NT2/D1 (cell line): ENCODE data around the gene NR3C2.
"Not testable (repeated sequence)": the region's sequence is repeated elsewhere in the genome, so short reads cannot be mapped to it uniquely, and the experiment has no call there.

Experiments
- DNase-seq: peaks from one replicate; pipeline ENCODE4 v3.0.0-alpha.2; 2011; ENCODE audit warnings: low read depth, low spot score
- H3K27me3 ChIP-seq: 2 replicates; pipeline ENCODE4 v1.6.0; 2011; ENCODE audit warnings: mild to moderate bottlenecking; ENCODE audit not compliant: insufficient read length, insufficient read depth
- H3K36me3 ChIP-seq: 2 replicates; pipeline ENCODE4 v1.6.1; 2011; ENCODE audit warnings: mild to moderate bottlenecking, low read length, mixed read lengths; ENCODE audit not compliant: insufficient read depth, insufficient read length
- H3K4me1 ChIP-seq: 2 replicates; pipeline ENCODE4 v1.5.1; 2011; ENCODE audit not compliant: insufficient read depth, insufficient read length
- H3K4me3 ChIP-seq: 2 replicates; pipeline ENCODE4 v1.5.1; 2011; ENCODE audit warnings: low read depth; ENCODE audit not compliant: insufficient read length
- H3K9ac ChIP-seq: 2 replicates; pipeline ENCODE4 v1.6.0; 2011; ENCODE audit warnings: low read depth; ENCODE audit not compliant: insufficient read length
- H3K9me3 ChIP-seq: 2 replicates; pipeline ENCODE4 v1.5.1; 2011; ENCODE audit warnings: mild to moderate bottlenecking, low read length; ENCODE audit not compliant: insufficient read depth
- SUZ12 ChIP-seq: IDR thresholded peaks from 2 replicates; pipeline ENCODE4 v1.6.1; 2011; ENCODE audit not compliant: insufficient read length, insufficient read depth; ENCODE audit errors: extremely low read depth
- YY1 ChIP-seq: IDR thresholded peaks from 2 replicates; pipeline ENCODE4 v1.6.1; 2011; ENCODE audit not compliant: insufficient read length, insufficient read depth
- ZNF274 ChIP-seq: IDR thresholded peaks from 2 replicates; pipeline ENCODE4 v1.6.1; 2011; ENCODE audit warnings: mild to moderate bottlenecking, low read depth, low read length

NR3C2 gene

DNA sequence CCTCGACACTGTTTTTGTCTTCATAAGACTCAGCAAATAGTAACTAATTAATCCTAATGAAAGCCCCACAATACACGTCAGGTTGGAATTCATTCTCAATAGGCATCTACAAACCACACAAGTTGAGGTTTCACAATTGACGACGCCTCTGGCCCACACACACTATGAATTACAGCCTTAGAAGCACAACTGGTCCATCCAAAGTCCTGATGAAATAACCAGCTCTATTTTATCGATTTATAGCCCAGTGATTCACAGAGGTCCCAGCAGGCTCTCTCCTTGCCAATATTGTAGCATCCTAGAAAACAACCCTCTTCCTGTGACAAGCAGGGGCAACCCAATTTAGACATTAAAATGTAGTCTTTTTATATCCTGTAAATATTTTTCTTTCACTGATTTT lies 112.1 kb downstream of the NR3C2 start:
- Histone ChIP-seq H3K9me3 (no peaks in the 10 kb centered on the region), H3K27me3 (no peaks in the 10 kb centered on the region), H3K36me3 (no peaks in the 10 kb centered on the region), H3K9ac (no peak overlapping the region), H3K4me1 (no peaks in the 10 kb centered on the region), H3K4me3 (no peak overlapping the region)
- TF ChIP-seq ZNF274 (no peak), YY1 (no peak), SUZ12 (no peak)
- no peak for DNase-seq

- H3K4me1 ChIP-seq, result no peaks in the 10 kb centered on the region
- no peak for DNase-seq
- H3K9me3 ChIP-seq, result no peaks in the 10 kb centered on the region
- no peaks in the 10 kb centered on the region for H3K36me3 ChIP-seq
- H3K27me3 ChIP-seq, result no peaks in the 10 kb centered on the region
- H3K9ac ChIP-seq, result no peak overlapping the region
- TF ChIP-seq YY1 (no peak), ZNF274 (no peak), SUZ12 (no peak)
- no peak overlapping the region for H3K4me3 ChIP-seq
Observed at GRCh38 chr4:148329751-148330150, 112.5 kb downstream of the NR3C2 start.

- Histone ChIP-seq H3K9me3 (no peaks in the 10 kb centered on the region), H3K4me3 (no peak overlapping the region), H3K9ac (no peak overlapping the region), H3K36me3 (no peaks in the 10 kb centered on the region), H3K4me1 (no peaks in the 10 kb centered on the region), H3K27me3 (no peaks in the 10 kb centered on the region)
- TF ChIP-seq ZNF274 (no peak), SUZ12 (no peak), YY1 (no peak)
- DNase-seq, result no peak
Observed at GRCh38 chr4:148327683-148328082, 114.5 kb downstream of the NR3C2 start.

- peak overlapping the region; percentile 64 for H3K9ac ChIP-seq
- H3K9me3 ChIP-seq, DNase-seq, H3K27me3 ChIP-seq, H3K36me3 ChIP-seq, H3K4me1 ChIP-seq: not testable (repeated sequence)
- peak overlapping the region; percentile 24 for H3K4me3 ChIP-seq
Observed at GRCh38 chr4:148323316-148323715, 118.9 kb downstream of the NR3C2 start.

DNA sequence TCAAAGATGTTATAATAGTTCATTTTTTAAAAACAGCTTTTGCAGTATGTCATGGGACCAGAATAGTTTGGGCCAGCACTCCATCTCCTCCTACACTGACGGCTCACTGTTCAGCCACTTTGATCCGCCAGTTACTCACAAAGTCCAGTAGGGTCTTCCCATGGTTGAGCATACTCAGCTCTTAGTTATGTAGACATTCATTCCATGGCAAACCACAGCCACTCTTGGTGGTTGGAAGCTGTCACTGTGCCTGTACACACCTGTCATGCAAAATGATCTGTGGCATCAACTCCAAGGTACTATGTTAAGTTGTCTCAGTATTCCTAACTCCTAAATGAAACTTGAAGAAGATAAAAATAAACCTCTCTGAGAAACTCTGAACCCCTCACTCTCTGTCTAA lies 127.2 kb downstream of the NR3C2 start:
- Histone ChIP-seq H3K27me3 (no peaks in the 10 kb centered on the region), H3K4me3 (no peak overlapping the region), H3K36me3 (no peaks in the 10 kb centered on the region), H3K9me3 (no peaks in the 10 kb centered on the region), H3K9ac (no peak overlapping the region), H3K4me1 (no peaks in the 10 kb centered on the region)
- TF ChIP-seq YY1, result no peak
- TF ChIP-seq SUZ12, result no peak
- TF ChIP-seq ZNF274, result no peak
- DNase-seq, result no peak

DNA sequence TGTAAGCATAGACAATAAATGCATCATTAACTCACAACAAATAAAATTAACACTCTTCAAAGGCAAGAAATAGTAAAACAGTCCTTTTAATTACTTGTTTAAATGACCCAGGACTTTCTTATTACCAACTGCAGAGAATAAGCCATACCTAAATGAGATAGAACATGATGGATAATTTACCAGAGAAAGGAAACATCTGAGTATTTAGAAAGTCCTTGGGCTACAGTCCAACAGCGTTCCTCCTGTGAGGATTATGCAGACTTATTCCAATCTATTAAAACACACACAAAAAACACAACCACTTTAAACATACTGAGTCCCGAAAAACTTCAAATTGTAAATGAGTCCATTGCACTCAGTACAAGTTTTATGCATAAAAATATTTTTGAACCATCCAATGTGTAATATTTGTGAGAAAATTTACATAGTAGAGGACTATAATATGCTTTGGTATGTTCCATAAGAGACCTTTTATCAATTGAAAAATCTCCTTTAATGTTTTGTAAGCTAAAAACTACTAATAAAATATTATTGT lies 129.2 kb downstream of the NR3C2 start:
- TF ChIP-seq ZNF274 (no peak), SUZ12 (no peak), YY1 (no peak)
- Histone ChIP-seq H3K4me3 (no peak overlapping the region), H3K4me1 (no peaks in the 10 kb centered on the region), H3K9ac (no peak overlapping the region), H3K9me3 (no peaks in the 10 kb centered on the region), H3K27me3 (no peaks in the 10 kb centered on the region), H3K36me3 (no peaks in the 10 kb centered on the region)
- DNase-seq, result no peak

DNA sequence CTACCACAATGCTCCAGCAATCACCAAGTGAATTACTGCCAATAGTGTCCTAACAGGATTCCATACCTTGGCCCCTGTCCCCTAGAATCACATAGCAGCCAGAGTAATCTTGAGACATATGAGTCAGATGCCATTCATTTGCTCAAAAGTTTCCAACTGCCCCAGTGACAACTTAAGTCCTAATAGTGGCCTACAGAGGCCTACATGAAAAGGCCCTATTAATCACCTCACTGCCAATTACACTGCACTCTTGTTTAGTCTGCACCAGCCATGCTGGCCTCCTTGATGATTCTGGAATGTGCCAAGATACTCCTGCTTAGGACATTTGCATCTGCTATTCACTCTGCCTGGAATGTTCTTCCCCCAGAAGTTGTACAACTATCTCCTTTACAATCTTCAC lies 130.7 kb downstream of the NR3C2 start:
- H3K9ac ChIP-seq, result no peak overlapping the region
- no peaks in the 10 kb centered on the region for H3K27me3 ChIP-seq
- no peak for TF ChIP-seq YY1
- no peak for TF ChIP-seq ZNF274
- no peak for TF ChIP-seq SUZ12
- H3K4me1 ChIP-seq, result no peaks in the 10 kb centered on the region
- H3K4me3 ChIP-seq, result no peak overlapping the region
- no peak for DNase-seq
- no peaks in the 10 kb centered on the region for H3K9me3 ChIP-seq
- H3K36me3 ChIP-seq, result no peaks in the 10 kb centered on the region

DNA sequence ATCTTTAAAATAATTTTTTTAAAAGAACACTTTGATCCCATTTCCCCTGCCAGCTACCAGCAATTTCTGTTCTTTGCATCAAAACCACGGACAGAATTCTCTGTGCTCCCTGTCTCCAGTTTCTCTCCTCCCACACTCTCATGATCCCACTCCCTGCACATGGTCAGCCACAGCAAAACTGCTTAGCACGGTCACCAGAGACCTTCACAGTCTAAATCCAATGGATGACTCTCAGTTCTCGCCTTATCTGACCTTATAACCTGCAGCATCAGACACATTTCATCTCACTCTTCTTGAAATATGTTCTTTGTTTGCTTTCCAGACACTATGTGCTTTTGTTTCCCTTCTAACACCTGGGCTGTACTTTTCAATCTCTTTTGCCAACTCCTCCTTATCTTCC lies 131.5 kb downstream of the NR3C2 start:
- no peaks in the 10 kb centered on the region for H3K4me1 ChIP-seq

More for the DNA sequence above, 131.5 kb downstream of the NR3C2 start:
- H3K9me3 ChIP-seq, result no peaks in the 10 kb centered on the region
- H3K36me3 ChIP-seq, result no peaks in the 10 kb centered on the region
- no peak overlapping the region for H3K9ac ChIP-seq
- H3K4me3 ChIP-seq, result no peak overlapping the region
- no peaks in the 10 kb centered on the region for H3K27me3 ChIP-seq
- no peak for TF ChIP-seq YY1
- TF ChIP-seq ZNF274, result no peak
- no peak for TF ChIP-seq SUZ12
- no peak for DNase-seq
